HG02840 (cell line): Measurements from ENCODE around the gene EXPH5.
"Not testable (repeated sequence)": the region's sequence is repeated elsewhere in the genome, so short reads cannot be mapped to it uniquely, and the experiment has no call there.

ENCODE experiments used
- ATAC-seq: cut with Tn5 transposase; IDR thresholded peaks from one replicate; pipeline ENCODE4 v1.9.1; 2021; ENCODE audit warnings: mild to moderate bottlenecking, moderate library complexity, moderate number of reproducible peaks; ENCODE audit not compliant: unreplicated experiment, low FRiP score

EXPH5 gene

GRCh38 chr11:108606495-108607160 is 13.1 kb upstream of the EXPH5 start:
- no peak for ATAC-seq

DNA sequence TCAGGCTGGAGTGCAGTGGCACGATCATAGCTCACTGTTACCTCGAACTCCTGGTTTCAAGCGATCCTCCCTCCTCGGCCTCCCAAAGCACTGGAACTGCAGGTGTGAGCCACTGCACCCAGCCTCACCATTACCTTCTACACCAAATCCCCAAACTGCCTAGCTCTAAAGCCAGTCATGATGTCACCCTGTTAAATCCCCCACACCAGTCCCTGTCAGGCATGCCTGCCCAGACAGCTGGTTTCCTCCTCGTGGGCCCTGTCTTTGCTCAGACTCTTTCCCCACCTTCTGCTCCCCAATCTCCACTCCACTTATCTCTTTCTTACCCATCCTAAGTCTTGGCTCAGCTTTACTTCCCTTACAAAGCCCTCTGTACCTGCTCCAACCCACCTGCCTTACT is 12.5 kb upstream of the EXPH5 start:
- no peak for ATAC-seq

DNA sequence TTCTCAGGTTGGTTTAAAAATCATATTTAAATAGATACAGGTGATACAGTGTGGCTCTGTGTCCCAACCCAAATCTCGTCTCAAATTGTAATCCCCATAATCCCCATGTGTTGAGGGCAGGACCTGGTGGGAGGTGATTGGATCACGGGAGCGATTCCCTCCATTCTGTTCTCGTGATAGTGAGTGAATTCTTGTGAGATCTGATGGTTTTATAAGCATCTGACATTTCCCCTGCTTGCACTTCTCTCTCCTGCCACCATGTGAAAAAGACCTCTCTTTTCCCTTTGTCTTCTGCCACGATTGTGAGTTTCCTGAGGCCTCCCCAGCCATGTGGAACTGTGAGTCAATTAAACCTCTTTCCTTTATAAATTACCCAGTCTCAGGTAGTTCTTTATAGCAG is 9.2 kb upstream of the EXPH5 start:
- ATAC-seq = not testable (repeated sequence)

DNA sequence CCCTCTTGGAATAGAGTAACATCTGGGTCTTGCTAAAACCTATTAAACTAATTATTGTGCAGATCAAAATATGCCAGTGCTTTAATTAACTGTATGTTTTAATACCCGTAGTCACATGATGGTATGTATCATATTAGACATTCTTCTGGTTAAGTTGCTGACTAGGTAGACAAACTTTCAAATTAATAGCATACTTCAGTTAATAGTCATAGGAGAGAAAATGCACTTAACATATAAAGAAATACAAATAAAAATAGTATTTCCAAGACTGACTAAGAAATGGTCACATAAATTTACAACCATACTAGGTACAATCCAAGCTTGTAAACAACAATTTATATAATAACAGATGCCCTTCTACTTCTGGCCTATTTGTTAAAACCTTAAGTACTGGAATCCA is 7.6 kb upstream of the EXPH5 start:
- ATAC-seq = no peak

- ATAC-seq = no peak
Observed at GRCh38 chr11:108599978-108600377, 6.4 kb upstream of the EXPH5 start.

DNA sequence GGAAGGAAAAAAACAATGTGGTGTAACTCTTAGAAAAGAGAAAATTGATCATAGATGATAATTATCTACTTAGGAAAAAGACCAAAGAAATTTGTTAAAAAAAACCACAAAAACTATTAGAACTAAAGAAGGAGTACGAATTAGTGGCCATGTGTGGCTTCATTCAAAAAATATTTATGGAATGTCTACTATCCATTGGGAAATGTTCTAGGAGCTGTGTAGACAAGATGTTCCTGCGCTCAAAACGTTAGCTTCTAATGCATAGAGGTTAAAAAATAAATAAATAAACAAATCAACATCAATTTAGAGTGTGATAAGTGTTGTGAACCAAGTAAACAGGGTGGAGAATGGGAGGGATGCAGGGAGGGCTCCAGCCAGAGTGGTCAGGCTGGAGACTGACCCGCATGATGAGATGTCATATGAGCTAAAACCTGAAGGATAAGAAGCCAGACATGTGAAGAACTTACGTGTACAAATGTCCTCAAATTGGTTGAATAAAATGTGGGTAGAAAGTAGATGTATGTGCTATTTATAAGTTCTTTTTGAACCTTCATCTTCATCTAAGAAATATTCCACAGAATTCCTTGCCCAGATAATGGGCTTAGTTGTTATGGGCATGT is 4.3 kb upstream of the EXPH5 start:
- no peak for ATAC-seq

DNA sequence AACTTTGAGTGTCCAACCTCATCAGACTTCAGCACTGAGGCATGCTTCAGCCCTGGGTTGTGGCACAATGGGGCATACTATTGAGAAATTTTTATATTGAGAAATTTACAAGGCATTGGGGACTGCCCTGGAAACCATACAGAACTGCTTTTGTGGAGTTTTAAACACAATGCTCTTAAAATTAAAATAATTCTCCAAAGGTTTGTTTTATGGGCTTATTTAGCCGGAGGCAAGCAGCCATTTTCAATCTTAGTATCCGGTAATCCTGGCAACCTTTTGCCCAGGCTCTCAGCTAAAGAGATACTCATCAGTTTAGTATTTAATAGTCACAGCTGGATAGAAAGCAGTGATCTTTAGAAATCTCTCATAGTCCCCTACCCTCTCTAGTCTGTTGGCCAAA is 3.1 kb upstream of the EXPH5 start:
- ATAC-seq = no peak

DNA sequence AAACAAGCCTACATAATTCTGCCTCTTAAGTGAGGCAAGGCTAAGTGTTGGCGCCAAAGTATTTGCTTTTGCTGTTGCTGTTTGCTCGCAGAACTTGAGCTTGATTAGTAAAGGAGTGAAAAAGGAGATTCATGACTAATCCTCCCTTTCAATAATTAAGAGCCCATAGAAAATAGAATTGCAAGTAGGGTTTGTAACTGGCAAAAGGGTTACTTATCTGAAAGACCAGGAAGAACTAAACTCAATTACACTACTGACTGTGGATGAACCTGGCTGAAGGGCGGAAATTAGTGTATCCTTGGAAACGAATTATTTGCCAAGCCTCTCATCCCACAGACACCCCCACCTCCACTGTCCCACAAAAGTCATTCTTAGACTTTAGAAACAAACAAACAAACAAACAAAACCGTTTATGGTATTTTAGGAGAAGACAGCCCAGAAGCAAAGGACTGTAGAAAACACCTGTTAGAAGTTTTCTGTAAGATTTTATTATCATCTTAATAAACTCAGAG is 411 bp upstream of the EXPH5 start:
- ATAC-seq = no peak

DNA sequence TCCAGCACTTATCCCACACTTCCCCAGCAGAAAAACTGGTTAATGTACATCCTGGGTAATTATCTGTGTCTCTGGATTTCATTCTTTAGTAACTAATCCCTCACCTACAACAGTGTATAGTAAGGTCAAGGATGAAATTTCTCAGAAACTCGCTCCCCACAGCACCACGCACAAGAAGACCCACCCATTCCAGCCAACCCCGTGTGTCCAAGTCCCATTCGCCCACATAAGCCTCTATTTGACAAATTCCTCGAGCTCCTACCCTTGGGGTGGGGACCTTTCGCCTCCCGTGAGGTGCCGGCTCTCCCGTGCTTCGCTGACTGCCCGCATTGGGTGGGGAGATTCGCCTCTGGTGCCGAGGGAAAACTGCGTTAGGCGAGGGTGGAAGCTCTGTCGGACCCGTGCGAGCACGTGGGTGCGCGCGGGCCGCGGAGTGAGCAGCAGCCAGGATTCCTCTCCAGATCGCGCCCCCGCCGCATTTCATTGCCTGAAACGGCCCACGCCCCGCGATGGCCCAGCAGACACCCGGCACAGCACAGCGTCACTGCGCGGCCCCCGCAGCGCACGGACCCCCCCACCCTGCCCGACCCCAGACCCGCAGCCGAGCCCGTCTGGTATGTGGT is 866 bp downstream of the EXPH5 start:
- peak; percentile 9 for ATAC-seq

DNA sequence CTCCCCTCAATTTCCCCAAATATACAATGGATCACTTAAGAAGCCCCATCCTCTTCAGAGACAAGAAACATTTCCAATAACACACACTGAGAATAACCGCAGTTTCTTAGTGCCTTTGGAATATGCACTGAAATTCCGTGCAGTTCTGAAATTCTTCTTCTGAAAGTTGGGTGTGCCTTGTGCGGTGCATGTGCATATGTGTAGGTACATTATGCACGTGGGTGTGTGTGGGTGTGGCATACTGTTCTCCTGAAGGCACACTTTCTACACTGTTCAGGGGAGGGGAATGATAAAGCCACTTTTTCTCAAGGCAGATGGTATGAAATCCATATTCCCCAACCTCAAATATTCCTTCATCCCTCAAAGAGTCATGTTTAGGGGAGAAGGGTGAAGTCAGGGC is 1.7 kb downstream of the EXPH5 start:
- no peak for ATAC-seq

- no peak for ATAC-seq
Observed at GRCh38 chr11:108589136-108589535, 4.4 kb downstream of the EXPH5 start.

GRCh38 chr11:108588287-108588686 is 5.3 kb downstream of the EXPH5 start:
- no peak for ATAC-seq

GRCh38 chr11:108587109-108587508 is 6.5 kb downstream of the EXPH5 start:
- ATAC-seq = no peak

- ATAC-seq = no peak
Observed at GRCh38 chr11:108586600-108586999, 7.0 kb downstream of the EXPH5 start.

DNA sequence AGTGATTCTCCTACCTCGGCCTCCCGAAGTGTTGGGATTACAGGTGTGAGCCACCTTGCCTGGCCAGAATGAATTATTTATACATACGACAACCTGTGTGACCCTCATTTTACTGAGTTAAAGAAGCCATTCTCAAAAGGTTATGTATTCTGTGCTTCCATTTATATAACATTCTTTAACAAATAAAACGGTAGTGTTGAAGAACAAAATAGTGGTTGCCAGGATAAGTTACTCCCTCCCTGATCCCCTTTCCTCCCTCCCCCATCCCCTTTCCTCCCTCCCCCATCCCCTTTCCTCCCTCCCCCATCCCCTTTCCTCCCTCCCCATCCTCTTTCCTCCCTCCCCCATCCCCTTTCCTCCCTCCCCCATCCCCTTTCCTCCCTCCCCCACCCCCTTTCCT is 7.4 kb downstream of the EXPH5 start:
- not testable (repeated sequence) for ATAC-seq

GRCh38 chr11:108584973-108585372 is 8.6 kb downstream of the EXPH5 start:
- no peak for ATAC-seq

DNA sequence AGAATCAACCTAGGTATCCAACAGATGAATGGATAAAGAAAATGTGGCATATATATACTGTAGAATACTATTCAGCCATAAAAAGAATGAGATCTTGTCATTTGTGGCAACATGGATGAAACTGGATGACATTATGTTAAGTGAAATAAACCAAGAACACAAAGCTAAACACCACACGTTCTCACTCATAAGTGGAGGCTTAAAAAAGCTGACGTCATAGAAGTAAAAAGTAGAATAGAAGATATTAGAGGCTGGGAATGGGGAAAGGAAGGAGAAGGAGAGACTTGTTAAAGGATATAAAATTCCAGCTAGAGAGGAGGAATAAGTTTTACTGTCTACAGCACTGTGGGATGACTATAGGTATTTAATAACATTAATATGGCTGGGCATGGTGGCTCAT is 12.9 kb downstream of the EXPH5 start:
- no peak for ATAC-seq

- no peak for ATAC-seq
Observed at GRCh38 chr11:108580043-108580442, 13.5 kb downstream of the EXPH5 start.

- no peak for ATAC-seq
Observed at GRCh38 chr11:108576523-108576922, 17.0 kb downstream of the EXPH5 start.

GRCh38 chr11:108574675-108575074 is 18.9 kb downstream of the EXPH5 start:
- no peak for ATAC-seq

GRCh38 chr11:108571001-108571400 is 22.6 kb downstream of the EXPH5 start:
- no peak for ATAC-seq

DNA sequence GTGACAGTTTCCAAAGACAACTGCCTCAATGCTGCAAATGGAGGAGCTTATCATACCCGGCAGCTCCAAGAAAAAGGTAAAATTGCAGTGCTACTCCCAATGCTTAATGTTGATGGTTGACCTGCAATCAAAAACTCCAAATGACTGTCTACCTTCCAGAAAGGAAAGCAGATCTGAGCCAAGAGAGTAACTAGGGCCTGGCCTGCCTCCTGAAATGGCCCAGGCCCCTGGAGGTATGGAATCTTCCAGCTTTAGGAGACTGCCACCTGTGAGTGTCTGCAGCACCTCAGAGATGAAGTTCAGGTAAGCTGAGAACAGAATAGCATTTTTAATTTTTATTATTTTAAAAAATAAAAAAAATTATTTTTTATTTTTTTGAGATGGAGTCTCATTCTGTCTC is 23.7 kb downstream of the EXPH5 start:
- no peak for ATAC-seq
